ENCODE measurements around the gene NAA16. TPM values are rescaled to one million over a fixed set of nuclear protein-coding genes. Genes with fewer than 3 reads are reported as not detected.

The NAA16 gene
- 4.7 and 4.9 TPM in 2 replicates for total RNA-seq

DNA sequence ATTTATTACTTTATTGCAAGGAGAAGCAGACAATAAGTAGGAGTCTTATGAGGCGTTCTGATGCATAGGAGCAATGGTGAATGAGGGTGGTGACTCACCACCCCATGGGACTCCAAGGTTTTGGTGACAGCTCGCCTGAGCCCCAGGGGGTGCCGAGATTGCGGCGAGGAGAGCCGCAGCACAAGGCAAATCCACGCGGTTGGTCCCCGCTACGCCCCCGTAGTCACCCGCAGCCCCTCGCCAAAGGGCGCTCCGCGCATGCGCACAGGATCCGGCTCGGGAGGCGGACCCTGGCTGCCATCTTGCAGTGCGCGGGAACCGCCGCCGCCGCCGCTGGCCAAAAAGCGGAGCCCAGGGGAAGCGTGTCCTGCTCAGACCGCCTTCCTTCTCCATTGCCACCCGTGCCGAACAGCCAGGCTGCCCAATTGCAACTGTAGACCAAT lies at the start of gene NAA16:
NAA16 (plus strand) TSS at position 305 of the 443 bp plus-strand sequence. CDS start 262 bp downstream, outside the sequence.

GRCh38 chr13:41263261-41263971 lies 47.7 kb upstream of the NAA16 start, which contains the start of gene MTRF1:
TSS of gene MTRF1 (minus strand) at chr13:41263576. CDS start at chr13:41260907, 2,669 bp downstream.

Other genes starting within 250 kb of the NAA16 start
- gene WBP4, start 249.8 kb upstream of the NAA16 start, total RNA-seq: 13.7 and 13.9 TPM in 2 replicates
- 6.0 and 6.6 TPM in 2 replicates for gene KBTBD6, start 178.5 kb upstream of the NAA16 start, total RNA-seq
- gene KBTBD7, start 116.7 kb upstream of the NAA16 start, total RNA-seq: 2.3 and 3.6 TPM in 2 replicates
- gene MTRF1, start 47.7 kb upstream of the NAA16 start, total RNA-seq: 6.6 and 7.0 TPM in 2 replicates
- 217 and 221 TPM in 2 replicates for gene RGCC, start 146.3 kb downstream of the NAA16 start, total RNA-seq